ENCODE measurements around the gene ADARB2.

- TF ChIP-seq POLR2AphosphoS5 (IDR thresholded peaks at IDR 0.05; ENCODE audit: low read depth, low read length) (no peak), SIN3A (IDR thresholded peaks at IDR 0.05; ENCODE audit: borderline replicate concordance, insufficient read depth, low read length) (no peak)
- TF ChIP-seq, protein P1, sequence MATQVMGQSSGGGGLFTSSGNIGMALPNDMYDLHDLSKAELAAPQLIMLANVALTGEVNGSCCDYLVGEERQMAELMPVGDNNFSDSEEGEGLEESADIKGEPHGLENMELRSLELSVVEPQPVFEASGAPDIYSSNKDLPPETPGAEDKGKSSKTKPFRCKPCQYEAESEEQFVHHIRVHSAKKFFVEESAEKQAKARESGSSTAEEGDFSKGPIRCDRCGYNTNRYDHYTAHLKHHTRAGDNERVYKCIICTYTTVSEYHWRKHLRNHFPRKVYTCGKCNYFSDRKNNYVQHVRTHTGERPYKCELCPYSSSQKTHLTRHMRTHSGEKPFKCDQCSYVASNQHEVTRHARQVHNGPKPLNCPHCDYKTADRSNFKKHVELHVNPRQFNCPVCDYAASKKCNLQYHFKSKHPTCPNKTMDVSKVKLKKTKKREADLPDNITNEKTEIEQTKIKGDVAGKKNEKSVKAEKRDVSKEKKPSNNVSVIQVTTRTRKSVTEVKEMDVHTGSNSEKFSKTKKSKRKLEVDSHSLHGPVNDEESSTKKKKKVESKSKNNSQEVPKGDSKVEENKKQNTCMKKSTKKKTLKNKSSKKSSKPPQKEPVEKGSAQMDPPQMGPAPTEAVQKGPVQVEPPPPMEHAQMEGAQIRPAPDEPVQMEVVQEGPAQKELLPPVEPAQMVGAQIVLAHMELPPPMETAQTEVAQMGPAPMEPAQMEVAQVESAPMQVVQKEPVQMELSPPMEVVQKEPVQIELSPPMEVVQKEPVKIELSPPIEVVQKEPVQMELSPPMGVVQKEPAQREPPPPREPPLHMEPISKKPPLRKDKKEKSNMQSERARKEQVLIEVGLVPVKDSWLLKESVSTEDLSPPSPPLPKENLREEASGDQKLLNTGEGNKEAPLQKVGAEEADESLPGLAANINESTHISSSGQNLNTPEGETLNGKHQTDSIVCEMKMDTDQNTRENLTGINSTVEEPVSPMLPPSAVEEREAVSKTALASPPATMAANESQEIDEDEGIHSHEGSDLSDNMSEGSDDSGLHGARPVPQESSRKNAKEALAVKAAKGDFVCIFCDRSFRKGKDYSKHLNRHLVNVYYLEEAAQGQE (IDR thresholded peaks at IDR 0.05; ENCODE audit: insufficient read depth in 1 of 2, low read depth in 2 of 2, low read length in 2 of 2), result no peak
Measured at GRCh38 chr10:1600861-1601260, 136.5 kb downstream of the ADARB2 start.
